8988T (cell line): ENCODE data around the gene GLI3.

Experiments used
- DNase-seq: peaks from one replicate; pipeline ENCODE4 v3.0.0; 2011

The GLI3 gene

GRCh38 chr7:42099470-42100155 is 137.4 kb downstream of the GLI3 start:
- no peak for DNase-seq

DNA sequence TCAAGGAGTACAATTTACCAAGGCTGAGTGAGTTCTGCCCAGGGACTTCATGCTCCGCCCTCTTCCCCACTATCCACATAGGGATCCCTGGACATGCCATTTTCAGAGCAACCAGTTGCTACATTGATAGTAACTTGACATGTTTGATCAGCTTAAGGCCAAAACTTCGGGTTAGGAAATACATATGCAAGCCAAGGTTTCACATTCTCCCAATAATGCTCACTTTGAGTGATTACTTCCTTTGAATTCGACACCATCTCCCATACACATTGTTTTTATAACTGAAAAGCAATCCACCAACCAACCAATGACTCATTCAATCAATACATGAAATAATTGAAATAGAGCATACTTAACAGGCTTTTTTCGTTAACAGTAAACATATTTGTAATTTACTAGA is 137.9 kb downstream of the GLI3 start:
- no peak for DNase-seq

DNA sequence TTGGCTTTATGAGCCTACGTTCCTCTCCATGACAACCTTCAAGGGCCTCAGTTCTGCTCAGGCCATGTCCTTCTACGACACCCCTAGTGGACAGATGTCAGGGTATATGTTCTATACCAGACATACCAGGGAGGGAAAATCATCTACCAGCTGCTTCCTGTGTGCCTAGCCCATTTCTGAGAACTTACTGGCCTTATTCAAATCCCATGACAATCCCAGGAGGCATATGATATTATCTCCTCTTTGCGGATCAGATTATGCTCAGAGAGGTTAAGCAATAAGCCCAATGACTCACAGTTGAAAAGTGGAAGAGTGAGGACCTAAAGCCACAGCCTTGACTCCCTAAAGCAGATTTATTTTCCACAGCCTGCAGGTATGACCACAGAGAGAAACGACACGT is 139.3 kb downstream of the GLI3 start:
- DNase-seq: no peak

DNA sequence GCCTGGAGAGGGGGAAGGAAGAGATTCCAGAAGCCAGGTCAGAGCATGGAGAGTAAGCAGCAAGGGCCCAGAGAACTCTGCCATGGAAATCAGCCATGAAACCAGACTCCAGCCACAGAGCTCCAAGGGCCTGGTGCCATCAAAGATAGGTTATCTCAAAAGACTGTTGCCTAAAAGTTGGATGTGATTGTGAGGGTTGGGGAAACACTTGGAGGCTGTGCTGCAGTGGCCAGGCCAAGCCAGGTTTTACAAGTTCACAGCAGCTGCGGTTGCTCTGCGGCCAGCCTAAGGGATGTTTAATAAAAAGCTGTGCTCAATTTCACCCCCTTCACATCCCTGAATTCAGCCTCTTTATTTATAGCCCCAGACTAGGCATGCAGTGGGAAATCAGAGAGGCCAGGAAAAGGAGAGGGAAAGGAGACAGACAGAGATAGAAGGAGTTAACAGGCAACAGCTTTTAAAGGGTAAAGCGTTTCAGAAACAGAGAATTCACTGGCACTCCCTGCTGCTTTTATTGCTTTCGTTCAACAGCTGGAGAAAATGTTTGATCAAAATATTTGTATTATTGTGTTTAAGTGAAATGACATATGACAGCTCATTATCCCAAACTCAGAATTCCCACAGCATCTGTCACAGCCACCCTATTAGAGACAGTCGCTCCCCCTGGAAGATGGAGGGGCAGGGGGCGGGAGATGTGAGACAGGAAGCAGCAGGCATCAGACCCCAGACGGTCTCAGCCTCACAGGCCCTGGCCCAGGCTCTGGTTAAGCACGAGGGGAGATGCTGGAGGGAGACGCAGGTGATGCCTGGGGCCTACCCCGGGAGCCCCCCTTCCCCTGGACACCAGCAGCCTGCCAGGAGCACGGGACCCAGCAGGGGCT is 140.1 kb downstream of the GLI3 start:
- DNase-seq: no peak

DNA sequence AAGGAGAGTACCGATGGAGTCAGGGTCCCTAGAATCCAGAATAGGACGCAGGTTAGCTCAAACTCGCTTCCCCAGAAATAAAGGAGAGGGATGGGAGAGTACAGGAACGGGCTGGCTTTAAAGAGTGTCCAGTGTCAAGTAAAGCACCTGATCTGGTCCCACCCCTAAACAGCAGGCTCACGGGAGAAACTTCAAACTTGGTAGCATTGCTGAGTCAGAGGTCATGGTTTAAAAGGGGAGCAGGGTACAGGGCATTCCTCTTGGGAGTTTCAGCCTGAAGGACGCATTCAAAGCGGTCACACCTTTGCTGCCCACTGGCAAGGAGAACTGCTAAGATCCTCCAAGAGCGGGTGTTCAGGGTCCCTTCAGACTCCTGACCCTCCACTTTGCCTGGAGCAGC is 140.7 kb downstream of the GLI3 start:
- no peak for DNase-seq

GRCh38 chr7:42095791-42096190 is 141.2 kb downstream of the GLI3 start:
- DNase-seq: no peak

GRCh38 chr7:42093349-42093905 is 143.6 kb downstream of the GLI3 start:
- DNase-seq: no peak

DNA sequence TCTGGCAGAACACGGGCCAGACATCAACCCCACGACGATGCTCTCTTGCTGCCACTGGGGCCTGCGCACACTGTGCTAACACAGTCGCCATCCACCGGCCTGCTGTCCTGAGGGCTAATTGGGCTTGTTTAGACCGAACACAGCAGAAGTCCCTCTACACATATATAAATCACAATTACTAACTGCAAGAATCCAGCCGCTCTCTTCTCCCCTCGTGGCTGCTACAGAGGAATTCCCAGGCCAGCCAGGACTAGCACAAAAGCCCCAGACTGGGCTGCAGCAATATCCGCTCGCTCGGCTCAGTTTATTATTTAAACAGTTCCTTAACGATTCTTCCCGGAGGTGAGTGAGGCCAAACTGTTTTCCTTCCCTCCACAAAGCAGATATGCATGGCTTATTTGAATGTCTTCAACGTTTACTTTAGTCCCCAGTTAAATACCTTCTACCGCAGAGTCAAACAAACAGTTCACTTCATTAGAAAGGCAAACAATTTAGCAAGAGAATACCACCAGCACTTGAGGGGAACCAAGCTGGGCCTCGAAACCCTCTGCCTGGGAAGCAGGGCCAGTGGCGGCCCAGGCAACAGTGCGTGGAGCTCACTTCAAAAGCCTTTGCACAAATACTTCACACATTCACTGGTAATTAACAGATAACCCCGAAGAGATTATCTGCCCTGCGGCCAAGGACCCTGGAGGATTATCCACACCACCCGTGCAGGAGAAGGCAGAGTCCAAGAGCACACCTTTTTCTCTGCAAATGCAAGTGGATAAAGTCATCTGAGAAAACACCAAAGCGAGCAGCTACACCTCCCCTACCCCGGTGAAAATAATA is 145.3 kb downstream of the GLI3 start:
- no peak for DNase-seq

DNA sequence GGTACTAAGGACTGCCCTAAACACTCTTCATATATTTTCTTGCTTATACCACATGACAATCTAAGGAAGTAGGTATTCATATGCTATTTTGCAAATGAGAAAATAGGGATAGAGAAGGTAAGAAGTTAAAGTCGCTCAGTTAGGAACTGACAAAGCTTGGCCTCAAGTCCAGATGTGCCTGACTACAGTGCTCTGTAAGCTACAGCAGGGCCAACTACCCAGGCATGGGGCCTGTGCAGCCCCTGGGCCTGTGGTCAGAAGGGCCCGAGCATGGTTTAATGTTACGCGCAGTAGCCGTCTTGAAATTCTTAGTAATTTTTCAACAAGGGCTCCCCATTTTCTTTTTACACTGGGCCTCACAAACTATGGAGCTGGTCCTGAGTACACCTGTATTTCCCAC is 146.2 kb downstream of the GLI3 start:
- DNase-seq: no peak

DNA sequence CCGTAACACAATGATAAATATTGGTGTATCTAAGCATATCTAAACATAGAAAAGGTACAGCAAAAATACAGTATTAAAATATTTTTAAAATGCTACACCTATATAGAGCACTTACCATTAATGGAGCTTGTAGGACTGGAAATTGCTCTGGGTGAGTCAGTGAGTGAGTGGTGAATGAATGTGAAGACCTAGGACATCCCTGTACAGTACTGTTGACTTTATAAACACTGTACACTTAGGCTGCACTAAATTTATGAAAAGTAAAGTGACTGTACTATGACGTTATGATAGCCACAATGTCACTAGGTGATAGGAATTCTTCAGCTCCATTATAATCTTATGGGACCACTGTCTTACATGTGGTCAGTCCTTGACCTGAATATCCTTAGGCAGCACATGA is 147.0 kb downstream of the GLI3 start:
- no peak for DNase-seq

DNA sequence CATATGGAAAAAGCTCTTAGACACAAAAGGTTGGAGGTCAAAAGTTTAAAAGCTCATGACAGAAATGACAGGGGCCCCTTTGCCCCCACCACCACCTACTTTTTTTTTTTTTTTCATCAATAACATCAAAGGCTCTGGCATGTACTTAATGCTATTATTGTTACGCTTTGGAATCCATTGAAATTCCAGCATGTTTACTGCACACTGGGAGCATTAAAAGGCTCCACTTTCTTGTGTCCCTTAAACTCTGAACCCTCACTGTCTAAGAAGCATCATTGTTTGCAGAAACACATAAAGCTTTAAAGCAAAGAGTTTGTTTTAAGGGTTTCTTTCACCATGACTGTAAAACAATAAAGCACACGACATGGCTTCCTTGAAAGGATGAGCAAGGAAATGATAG is 149.4 kb downstream of the GLI3 start:
- DNase-seq: no peak

- DNase-seq: no peak
These were observed 151.5 kb downstream of the GLI3 start for GRCh38 chr7:42085531-42085930.

GRCh38 chr7:42084263-42084662 is 152.7 kb downstream of the GLI3 start:
- DNase-seq: no peak

DNA sequence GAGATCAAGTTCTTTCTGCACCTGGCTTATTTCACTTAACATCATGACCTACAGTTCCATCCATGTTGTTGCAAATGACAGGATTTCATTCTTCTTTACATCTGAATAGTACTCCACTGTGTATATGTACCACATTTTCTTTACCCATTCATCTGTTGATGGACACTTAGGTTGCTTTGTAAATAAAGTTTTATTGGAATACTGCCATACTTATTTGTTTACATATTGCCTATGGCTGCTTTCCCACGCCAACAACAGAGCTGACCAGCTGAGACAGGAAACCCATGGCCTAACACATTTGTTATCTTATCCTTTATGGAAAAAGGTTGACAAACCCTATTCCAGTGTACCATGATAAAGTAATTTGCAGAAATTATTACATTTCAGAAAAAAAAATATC is 153.7 kb downstream of the GLI3 start:
- DNase-seq: no peak

DNA sequence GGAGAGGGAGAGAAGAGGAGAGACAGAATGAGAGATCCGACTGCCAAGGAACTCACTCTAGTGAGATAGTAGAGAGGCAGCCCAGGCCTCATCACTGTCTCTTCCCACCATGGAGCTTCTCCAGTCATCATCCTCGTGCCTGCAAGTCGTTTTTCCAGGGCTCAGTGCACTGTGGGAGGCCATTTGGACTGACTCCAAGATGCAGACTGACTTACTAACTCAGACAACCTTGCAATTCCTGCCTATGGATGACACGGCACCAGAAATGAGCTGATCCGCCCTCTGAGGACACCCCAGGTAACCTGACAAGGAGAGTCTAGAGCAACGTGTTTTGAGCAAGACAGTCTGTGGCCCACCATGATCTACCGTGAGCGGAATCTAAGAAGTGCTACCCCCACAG is 154.9 kb downstream of the GLI3 start:
- DNase-seq: no peak

DNA sequence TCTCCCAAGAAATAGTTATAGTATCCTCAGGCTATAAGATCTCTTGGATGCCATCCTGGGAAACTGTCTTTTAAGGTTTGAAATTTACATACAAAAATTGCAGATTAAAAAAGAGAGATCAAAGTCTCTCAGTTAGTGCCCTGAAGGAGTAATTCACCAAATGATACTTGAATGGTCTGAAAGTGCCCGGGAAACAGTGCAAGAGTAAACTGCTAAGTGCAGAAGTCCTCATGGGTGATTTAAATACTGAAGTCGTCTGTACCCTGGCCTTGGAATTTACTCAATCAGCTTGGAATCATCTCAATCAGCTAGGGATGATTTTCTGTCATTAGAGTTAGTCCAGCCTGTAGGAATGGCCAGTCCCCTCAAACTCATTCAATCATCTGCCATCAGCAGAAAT is 155.3 kb downstream of the GLI3 start:
- DNase-seq: no peak

GRCh38 chr7:42080841-42081586 is 156.0 kb downstream of the GLI3 start:
- DNase-seq: no peak

GRCh38 chr7:42077271-42078135 is 159.5 kb downstream of the GLI3 start:
- DNase-seq: no peak

GRCh38 chr7:42076870-42077269 is 160.1 kb downstream of the GLI3 start:
- DNase-seq: no peak

DNA sequence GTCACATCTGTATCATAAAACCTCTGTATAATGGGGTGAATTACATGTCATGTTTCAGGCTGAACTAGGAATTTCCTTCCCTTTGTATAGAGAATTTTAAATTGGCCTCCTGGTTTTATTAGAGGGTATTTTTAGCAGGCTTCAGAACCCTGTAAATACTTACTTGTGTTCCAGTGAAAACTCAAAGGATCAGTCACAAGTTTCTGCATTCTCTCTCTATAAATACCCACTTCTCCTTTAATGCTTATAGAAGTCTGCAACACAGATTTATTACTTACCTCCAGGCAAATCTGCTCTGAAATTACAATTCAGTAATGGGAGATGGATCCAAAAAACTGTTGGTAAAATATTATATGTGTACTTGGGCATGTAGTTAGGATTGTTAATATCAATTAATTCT is 161.6 kb downstream of the GLI3 start:
- no peak for DNase-seq

- DNase-seq: no peak
These were observed 162.9 kb downstream of the GLI3 start for GRCh38 chr7:42074076-42074475.
